Left hindlimb (tissue), 1 donor: ENCODE data around the gene ARHGEF2.
"Not testable (repeated sequence)": the region's sequence is repeated elsewhere in the genome, so short reads cannot be mapped to it uniquely, and the experiment has no call there.

Experiments used
- DNase-seq: peaks from one replicate; pipeline ENCODE4 v3.0.0-alpha.2; 2018

Gene ARHGEF2

DNA sequence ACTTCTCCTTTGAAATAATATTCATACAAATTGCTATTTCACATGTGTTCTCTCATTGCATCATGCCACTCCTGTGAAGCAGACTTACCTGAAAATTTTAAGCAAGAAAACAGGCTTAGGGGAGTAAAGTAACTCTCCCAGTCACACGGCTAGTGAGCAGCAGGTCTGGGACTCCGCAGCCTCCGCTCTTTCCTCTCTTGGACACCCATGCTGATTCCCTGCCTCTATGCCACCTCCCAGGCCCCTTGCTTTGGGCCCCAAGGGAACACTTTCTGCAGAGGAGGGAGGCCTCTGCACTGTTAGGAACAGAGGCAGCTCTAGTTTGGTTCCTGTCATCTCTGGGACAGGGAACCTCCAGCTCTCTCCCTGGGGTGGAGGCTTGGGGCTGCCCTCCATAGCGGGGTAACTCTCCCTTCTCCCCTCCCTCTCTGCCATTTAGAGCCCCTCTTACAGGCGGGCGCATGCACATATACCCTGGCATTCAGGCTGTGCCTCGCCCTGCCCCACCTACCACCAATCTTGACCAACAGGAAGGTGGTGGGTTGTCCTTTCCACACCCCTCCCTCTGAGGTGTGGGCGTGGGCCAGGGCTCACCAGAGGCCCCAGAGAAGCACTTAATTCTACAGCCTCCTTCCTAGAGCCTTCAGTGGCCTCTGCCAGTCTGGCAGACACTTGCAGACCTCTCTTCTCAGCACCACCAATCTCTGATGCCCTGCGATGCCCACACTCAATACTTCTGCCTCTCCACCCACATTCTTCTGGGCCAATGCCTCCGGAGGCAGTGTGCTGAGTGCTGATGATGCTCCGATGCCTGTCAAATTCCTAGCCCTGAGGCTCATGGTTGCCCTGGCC lies 37.1 kb downstream of the ARHGEF2 start, which contains the start of gene RXFP4:
RXFP4 (plus strand) TSS at position 646 of the 852 bp plus-strand sequence; CDS start at position 718, 72 bp downstream.
- DNase-seq, result no peak

DNA sequence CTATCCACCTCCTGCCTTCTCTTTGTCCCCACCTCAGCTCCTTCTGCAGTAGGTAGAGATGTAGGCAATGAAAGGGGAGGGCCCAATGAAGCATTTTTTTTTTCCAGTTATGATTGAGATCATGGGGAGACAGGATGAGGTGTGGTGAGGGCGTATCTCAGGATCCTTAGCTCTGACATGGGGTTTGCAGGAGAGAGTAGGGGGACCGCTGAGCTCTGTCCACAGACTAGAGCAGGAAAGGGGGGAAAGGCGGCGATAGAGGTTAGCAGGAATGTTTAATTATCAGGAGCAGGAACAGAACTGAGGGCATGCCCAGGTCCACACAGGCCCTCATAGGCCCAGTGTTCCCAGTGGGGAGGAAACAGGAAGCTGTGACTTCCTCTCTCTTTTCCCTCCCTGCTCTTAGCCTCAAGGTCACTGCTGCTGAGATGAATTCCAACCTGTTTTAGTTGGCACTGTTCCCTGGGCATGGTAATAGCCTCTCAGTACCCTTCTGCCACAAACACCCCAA lies 37.8 kb downstream of the ARHGEF2 start:
- no peak for DNase-seq

DNA sequence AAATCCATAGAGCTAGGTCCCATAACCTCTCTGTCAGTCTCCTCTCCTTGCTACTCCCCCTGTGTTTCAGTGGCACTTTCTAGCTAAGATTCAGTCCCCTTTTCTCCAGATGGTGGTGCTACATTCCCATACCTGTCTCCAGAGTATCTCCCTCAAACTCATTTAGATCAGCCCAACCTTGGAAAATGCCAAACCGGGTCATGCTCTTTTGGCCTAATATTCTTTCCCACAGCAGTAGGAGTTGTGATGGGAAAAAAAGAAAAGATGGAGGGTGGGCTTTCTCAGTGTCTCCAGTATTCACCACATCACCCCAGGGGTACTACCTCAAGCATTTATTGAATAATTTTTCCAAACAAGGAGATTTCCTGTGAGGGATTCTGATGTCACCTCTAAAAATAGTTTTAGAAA lies 40.1 kb downstream of the ARHGEF2 start:
- no peak for DNase-seq

DNA sequence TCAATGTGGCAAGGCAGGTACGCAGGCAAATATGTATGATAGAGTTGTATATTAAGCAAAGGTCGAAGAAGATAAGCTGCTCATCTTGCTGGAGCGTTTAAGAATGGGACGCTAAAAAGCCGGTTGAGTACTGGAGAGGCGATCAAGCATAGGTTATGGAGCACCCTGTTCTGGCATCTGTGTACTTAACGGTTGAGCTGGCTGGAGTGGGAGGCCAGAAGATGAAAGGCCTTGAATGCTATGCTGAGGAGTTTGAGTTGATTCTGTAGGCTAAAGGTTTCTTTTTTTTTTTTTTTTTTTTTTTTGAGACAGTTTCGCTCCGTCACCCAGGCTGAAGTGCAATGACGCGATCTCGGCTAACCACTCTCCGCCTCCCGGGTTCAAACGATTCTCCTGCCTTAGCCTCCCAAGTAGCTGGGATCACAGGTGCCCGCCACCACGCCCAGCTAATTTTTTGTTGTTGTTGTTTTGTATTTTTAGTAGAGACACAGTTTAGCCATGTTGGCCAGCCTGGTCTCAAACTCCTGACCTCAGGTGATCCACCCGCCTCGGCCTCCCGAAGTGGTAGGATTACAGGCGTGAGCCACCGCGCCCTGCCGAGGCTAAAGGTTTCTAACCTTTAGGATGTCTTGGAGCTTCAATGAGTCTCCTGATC lies 43.3 kb downstream of the ARHGEF2 start:
- DNase-seq, result no peak

DNA sequence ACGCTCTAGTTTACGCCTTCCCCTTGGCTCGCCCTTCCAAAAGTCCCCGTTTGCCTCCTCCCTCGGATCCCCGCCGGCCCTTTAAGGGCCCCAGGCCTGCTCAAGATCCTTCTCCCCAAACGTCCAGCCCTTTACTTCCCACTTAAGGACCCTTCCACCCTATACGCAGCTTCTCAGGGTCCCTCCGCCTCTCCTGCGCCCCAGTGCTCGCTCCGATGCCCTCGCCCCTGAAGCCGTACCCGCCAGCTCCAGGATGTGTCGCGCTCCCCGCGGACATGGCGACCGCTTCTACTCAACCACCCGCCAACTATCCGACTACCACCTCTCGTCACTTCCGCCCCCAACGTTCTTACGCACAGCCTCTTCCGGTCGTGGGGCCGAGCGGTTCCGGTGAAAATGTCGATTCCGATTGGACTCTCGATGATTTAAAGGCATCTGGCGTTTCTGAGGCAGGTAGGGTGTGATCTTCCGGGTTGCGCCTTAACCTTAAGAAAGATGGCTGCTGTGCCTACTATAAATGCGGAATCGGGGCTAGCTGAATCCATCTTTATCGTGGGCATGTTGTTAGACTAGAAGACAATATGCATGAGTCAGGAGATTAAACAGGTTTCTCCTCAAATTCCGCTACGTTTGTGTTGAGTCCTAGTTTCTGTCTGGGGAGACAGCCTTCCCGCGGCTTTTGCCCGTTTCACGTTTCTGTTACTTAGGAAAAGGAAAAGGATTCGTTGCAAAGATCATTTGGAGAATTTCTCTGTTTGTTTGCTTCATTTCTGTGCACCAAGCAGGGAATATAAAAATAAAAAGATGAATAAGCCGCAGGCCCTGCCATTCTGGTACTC lies 44.0 kb downstream of the ARHGEF2 start, which contains the start of gene KHDC4:
KHDC4 (minus strand) TSS at position 317 of the 839 bp plus-strand sequence; CDS start at position 277, 40 bp downstream.
- peak; percentile 97 for DNase-seq

DNA sequence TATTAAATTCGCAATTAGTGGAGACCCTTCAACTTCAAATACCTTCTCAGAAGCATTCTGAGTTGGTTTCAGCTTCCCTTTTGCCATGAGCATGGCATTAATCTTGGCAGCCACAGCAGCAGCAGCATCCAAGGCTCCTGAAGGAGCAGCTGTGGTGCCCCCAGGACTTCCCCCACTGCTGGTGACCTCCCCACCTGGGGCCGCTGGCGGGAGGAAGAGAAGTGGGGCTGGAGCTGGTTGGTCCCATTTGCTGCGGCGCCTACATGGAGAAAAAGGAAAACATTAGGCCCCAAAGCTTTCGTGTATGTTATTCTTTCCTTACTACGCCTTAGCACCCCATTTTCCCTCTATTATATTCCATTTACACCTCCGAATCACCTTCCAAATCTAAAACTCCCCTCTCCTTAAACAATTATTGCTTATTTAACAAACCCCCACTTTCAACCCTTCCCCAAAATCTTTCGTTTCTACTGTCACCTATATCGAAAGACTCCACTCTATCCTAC lies 44.7 kb downstream of the ARHGEF2 start:
- DNase-seq, result no peak

DNA sequence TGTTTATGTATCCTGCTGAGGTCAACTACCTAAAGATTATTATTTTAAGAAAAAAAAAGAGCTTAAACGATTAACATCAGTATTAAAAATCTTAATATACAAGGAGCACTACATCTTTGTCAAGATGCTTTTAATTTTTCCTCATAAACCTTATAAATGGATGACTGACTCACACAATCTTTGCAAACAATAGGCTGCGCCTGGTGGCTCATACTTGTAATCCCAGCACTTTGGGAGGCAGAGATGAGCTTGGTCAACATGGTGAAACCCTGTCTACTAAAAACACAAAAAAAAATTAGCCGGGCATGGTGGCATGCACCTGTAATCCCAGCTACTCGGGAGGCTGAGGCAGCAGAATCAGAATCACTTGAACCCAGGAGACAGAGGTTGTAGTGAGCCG lies 45.9 kb downstream of the ARHGEF2 start:
- no peak for DNase-seq

DNA sequence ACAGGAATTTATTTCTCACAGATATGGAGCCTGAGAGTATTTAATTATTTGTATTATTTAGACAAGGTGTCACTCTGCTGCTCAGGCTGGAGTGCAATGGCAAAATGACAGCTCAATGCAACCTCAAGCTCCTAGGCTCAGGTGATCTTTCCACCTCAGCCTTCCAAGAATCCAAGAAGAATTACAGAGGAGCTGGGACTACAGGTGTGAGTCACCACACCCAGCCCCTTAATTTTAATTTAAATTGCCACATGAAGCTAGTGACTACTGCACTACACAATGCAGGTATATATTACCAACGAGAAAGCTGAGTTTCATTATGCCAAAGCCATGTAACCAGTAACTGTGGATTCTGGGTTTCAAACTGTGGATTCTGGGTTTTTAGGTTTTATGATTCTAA lies 46.3 kb downstream of the ARHGEF2 start:
- DNase-seq, result no peak

DNA sequence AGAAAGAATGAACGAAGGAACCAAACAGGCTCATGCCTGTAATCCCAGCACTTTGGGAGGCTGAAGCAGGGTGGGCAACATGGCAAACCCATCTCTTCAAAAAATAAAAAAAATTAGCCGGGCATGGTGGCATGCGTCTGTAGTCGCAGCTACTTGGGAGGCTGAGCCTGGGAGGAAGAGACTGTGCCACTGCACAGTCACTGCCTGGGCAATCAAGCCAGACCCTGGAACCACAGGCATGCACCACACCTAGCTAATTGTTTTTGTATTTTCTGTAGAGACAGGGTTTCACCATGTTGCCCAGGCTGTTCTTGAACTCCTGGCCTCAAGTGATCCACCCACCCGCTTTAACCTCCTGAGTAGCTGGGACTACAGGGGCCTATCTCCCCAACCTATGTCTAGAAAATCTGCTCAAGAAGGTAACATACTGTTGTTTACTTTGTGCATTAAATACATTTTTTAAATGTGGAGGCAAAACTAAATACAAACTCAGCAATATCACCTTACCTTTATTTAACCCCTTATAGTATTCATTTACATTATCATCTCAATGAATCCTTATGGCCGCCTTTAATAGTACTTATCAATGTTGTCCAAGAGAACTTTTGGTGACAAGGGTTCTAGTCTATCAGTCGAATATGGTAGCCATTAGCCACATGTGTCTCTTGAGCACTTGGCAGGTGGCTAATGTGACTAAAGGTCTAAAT lies 46.9 kb downstream of the ARHGEF2 start:
- no peak for DNase-seq

DNA sequence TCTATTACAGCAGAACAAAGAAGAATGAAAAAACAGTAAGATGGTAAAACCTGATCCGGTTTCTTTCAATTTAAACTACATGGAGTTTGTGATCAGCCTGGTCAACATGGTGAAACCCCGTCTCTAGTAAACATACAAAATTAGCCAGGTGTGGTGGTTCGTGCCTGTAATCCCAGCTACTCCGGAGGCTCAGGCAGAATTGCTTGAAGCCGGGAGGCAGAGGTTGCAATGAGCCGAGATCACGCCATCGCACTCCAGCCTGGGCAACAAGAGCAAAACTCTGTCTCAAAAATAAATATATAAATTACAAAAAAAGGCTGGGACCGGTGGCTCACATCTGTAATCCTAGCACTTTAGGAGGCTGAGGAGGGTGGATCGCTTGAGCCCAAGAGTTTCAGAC lies 47.6 kb downstream of the ARHGEF2 start:
- not testable (repeated sequence) for DNase-seq

DNA sequence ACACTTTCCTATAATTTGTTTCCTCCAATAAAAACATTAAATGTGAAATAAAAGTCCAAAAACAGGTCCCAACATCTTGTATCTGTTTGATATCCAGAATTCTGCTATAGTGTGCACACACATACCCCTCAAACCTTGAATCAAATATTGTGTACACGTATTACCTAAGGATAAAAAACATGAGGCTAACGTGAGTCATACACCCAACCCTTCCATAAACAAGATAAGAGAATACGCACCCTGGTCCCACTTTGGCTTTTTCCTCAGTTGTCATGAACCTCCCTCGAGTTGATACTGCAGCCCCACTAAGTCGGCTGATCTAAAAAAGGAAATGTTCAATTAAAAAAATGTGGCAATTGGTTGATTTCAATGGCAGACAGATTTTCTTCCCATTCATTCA lies 49.3 kb downstream of the ARHGEF2 start:
- DNase-seq, result no peak

DNA sequence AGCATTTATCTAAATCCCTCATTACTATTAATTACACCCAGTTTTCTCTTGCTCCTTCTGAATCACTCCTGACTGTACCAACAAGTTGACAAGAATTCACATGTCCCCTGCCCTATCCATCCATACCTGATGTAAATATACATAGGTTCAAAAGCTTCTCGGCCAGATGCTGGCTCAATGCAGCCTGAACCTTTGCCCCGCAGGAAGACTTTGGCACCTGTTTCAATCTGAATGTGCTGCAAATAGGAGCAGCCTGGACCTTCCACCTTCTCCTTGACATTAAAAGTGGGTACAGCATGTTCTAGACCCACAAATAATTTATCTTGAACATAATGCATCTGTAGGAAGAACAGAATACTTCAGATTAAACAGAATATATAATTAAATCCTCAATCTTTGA lies 52.8 kb downstream of the ARHGEF2 start:
- no peak for DNase-seq

DNA sequence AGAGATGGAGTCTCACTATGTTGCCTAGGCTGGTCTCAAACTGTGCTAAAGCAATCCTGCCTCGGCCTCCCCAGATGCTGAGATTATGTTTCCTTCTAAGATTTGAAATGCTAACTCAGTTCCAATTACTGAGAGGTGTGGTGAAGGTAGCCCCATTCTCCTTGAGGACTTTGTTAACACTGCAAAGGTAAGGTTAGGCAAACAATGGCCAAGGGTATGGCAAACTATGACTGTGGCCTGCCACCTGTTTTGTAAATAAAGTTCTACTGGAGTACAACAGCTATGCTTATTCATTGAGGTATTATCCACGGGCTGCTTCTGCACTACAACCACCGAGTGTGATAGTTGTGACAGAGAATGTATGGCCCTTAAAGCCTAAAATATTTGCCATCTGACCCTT lies 57.6 kb downstream of the ARHGEF2 start:
- DNase-seq, result no peak

DNA sequence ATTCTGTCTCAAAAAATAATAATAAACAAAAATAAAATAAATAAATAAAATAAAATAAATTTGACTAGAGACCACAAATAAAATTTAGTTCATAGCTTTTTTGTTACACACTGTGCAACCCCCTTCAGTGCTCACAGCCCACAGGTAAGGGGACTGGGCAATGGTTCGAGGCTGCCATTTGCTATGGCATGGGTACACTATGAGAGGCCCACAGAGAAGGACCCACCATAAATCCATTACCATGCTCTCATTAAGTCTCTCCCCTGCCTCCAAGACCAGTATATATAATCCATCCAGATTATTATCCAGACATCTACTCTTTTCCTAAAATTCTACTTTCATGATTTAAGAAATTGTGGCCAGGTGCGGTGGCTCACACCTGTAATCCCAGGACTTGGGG lies 58.5 kb downstream of the ARHGEF2 start:
- no peak for DNase-seq

DNA sequence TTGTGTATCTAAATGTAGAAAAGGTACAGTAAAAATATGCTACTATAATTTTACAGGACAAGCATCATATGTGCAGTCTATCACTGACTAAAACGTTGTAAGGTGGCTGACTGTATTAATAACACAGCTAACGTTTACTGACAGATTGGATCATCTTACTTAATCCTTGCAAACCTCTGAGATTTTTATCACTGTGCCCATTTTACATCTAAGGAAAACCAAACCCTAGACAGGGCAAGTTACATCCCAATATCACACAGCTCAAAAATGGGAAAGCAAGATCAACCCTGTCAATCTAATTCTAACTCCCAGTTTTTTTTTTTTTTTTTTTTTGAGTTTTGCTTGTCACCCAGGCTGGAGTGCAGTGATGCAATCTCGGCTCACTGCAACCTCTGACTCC lies 59.7 kb downstream of the ARHGEF2 start:
- no peak for DNase-seq

DNA sequence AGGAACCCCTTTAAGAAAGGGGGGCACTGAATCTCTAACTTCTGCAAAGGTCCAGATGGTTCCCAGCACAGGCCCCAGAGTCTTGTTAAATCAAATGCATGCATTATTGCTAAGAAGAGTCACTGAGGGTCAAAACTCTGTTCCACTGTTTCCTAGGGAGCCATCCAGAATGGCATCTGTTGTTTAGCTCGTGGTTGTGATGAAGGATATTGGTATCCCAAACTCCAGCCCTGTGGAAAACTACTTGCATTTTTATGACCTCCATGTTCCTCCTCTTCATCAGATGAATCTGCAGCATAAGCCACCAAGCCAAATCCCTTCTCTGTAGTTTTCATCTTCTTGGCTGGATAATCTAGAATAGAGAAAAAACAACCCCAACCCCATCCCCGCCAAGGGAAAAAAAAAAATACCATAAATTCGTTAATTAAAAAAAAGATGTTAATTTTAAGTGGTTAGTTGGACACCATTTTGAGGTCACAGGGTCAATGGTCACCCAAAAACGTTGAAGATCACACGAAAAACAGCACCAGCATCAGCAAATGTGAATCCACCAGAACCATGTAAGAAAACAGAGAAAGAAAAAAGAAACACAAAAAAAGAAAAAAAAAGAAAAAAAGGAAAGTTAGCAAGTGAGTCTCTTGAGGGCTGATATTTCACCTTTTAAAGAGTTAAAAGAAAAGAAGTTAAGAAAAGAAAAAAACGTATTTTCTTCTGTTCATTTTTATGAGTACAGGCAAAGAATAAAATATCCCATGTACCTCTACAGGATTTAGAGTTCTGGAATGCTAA lies 64.2 kb downstream of the ARHGEF2 start:
- DNase-seq, result no peak

DNA sequence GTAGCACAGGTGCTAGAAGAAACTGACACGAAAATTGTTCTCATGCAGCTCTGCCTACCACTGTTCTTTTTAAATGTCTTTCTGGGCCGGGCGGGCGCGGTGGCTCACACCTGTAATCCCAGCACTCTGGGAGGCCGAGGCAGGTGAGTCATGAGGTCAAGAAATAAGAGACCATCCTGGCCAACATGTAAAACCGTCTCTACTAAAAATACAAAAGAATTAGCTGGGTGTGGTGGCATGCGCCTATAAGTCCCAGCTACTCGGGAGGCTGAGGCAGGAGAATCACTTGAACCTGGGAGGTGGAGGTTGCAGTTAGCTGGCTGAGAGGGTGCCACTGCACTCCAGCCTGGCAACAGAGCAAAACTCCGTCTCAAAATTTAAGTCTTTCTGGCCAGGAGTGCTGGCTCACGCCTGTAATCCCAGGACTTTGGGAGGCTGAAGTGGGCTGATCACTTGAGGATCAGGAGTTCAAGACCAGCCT lies 66.3 kb downstream of the ARHGEF2 start:
- DNase-seq, result no peak

DNA sequence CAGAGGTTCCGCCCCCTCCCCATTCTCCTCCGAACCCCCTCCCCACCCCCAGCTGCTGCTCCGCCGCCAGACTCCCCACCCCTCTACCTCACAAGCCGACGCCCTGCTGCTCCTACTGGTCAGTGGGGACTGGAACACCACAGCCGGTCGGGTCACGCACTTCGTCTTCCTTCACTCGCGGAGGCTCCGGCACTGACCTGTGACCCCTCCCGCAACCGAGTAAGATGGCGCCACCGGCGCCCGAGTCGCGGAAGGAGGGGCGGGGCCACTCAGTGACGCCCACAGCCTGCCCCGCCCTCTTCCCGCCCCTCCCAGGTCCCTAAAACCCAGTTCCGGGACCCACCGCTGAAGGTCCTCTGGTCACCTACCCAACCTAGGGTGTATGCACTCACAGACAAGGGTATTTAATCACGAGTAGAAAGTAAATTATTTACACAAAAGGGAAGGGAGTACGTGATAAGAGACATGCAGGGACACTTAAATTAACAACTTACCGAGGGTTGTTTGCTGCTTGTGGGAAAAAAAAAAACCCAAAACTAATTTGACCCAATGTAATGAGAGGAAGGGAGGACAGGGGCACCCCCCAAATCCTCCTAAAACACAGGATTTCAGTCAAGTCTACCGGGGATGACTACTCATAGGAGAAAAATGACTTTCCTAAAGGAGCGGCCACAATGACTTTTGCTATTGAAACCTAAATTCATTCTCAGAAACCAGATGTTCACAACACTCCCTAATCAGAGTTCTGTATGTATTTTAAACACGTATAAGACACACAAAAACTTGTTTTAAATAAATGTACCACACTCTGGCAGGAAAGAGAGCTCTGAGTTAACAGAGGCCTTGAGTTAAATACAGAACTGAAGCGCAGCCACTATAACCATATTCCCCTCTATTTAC lies 66.9 kb downstream of the ARHGEF2 start, which contains the start of gene RIT1:
RIT1 (minus strand) TSS at position 194 of the 900 bp plus-strand sequence. CDS start 588 bp downstream, outside the sequence.
- peak; percentile 87 for DNase-seq

DNA sequence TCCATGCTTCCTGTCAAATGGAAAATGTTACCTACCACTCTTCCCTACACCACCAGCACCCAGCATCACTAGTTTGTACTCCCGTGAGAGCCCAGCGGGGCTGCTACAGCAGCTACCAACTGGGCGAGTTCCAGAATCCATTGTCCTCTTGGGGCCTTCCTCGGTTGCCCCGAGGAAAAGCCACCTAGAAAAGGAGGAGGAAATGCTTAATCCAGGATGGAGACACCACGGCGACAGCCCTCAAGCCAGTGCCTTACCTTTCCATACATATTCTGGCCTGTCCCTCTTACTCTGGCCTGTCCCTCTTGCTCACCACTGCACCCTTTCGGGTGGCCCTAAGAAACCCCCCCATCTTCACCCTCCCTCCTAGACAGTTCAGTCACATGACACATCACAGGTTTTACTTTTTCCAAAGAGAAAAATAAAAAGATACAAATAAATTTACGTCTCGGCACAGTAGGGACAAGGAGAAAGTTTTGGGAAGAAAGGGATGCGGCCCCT lies 67.7 kb downstream of the ARHGEF2 start:
- no peak for DNase-seq

DNA sequence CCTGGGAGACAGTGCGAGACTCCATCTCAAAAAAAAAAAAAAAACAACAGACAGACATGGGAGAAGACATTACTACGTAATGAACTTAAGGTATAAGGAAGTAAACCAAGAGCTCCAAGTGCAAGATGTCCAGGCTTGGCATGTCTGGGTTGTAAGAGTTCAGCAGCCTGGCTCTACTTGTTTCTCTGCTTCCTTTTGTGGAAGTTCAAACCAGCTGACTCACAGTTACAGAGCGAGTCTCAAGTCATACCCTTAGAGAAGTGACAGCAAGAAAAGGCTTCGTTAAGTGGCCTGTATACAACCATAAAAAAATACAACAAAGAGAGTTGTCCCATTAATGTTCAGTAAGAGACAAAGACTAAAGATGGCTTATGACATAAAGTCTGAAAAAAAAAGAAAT lies 68.5 kb downstream of the ARHGEF2 start:
- no peak for DNase-seq
